NCI-H146 treated with DMSO at 0.1 percent for 48 hours (cell line): Measurements from ENCODE around the gene C16orf54.
A peak's percentile ranks its signal among the peaks of the same experiment; 100 is the strongest.
"Not testable (repeated sequence)": the region's sequence is repeated elsewhere in the genome, so short reads cannot be mapped to it uniquely, and the experiment has no call there.

Source experiments
- DNase-seq: peaks from one replicate; lab custom pipeline; 2025; ENCODE audit not compliant: unreplicated experiment; lab: John Stamatoyannopoulos, UW

Gene C16orf54

GRCh38 chr16:29769507-29769906 is 23.7 kb upstream of the C16orf54 start:
- DNase-seq: no peak

- DNase-seq: no peak
Measured at GRCh38 chr16:29767062-29767461, 21.3 kb upstream of the C16orf54 start.

DNA sequence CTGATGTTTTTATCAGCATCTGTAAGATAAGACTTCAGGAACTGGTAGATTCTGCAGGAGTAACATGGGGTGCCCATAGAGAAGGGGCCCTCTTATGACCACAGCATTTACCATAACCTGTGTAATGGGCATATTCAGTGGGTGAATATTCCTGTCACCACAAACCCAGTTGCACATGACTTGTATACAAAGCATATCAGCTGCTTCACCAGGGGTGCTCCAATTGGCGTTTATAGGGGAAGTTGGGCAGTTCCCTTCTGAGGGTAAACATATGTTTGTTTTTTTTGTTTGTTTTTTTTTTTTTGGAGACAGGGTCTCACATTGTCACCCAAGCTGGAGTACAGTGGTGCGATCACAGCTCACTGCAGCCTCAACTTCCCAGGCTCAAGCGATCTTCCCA is 20.8 kb upstream of the C16orf54 start:
- no peak for DNase-seq

GRCh38 chr16:29765167-29766032 is 19.6 kb upstream of the C16orf54 start:
- peak; percentile 99 for DNase-seq

DNA sequence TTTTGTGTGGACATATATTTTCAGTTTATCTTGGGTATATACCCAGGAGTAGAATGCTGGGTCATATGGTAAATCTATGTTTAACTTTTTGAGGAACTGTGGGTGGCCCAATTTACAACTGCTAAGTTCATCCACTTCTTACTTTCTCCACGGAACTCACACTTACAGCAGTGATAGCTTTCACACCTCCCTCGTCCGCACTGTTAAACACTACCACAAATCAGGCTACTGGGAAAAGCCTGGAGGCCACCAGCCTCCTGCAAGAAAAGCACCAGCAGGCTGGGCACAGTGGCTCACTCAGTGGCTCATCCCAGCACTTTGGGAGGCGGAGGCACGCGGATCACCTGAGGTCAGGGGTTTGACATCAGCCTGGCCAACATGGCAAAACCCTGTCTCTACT is 17.5 kb upstream of the C16orf54 start:
- no peak for DNase-seq

GRCh38 chr16:29761882-29762281 is 16.1 kb upstream of the C16orf54 start:
- DNase-seq: no peak

DNA sequence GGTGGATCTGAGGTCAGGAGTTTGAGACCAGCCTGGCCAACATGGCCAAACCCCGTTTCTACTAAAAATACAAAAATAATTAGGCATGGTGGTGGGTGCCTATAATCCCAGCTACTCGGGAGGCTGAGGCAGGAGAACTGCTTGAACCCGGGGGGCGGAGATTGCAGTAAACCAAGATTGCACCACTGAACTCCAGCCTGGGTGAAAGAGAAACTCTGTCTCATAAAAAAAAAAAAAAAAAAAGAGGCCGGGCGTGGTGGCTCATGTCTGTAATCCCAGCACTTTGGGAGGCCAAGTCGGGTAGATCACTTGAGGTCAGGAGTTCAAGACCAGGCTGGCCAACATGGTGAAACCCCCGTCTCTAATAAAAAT is 15.5 kb upstream of the C16orf54 start:
- DNase-seq: not testable (repeated sequence)

- no peak for DNase-seq
Measured at GRCh38 chr16:29760567-29761279, 14.9 kb upstream of the C16orf54 start.

DNA sequence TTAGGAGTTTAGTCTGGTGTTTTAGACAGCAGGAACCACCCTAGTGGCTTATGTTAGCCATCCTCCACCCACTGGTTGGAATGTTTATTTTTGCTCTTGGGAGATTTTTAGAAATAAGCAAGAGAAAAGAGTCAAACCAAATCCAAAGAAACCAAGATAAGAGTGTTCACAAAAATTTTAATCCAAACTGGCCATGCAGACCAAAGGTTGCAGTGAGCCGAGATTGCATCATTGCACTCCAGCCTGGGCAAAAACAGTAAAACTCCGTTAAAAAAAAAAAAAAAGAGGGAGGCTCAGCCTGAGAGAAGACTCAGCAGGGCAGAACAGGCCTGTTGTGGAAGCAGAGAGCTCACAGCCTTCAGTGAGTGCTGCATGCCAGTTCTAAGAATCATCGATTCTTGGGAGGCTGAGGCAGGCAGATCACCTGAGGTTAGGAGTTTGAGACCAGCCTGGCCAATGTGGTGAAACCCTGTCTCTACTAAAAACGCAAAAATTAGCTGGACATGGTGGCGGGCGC is 12.2 kb upstream of the C16orf54 start:
- no peak for DNase-seq

- DNase-seq: not testable (repeated sequence)
Measured at GRCh38 chr16:29757086-29757485, 11.3 kb upstream of the C16orf54 start.

DNA sequence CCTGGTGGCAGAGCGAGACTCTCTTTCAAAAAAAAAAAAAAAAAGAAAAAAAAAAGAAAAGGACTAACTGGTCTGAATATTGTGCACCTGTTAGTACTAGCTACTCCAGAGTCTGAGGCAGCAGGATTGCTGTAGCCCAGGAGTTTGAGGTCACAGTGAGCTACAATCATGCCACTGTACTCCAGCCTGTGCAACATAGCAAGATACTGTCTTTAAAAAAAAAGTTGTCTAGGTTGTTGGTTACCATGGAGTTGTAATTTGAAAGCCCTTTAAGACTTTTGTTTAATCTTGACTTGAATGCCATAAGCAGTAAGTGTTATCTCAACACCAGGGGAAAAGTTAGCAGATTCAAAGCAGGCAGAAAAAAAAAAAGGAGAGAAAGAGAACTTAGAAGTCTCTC is 10.9 kb upstream of the C16orf54 start:
- no peak for DNase-seq

GRCh38 chr16:29753516-29753915 is 7.7 kb upstream of the C16orf54 start:
- DNase-seq: no peak

GRCh38 chr16:29748760-29749149 is 3.0 kb upstream of the C16orf54 start:
- DNase-seq: not testable (repeated sequence)

GRCh38 chr16:29747947-29748759 is 2.4 kb upstream of the C16orf54 start:
- no peak for DNase-seq

DNA sequence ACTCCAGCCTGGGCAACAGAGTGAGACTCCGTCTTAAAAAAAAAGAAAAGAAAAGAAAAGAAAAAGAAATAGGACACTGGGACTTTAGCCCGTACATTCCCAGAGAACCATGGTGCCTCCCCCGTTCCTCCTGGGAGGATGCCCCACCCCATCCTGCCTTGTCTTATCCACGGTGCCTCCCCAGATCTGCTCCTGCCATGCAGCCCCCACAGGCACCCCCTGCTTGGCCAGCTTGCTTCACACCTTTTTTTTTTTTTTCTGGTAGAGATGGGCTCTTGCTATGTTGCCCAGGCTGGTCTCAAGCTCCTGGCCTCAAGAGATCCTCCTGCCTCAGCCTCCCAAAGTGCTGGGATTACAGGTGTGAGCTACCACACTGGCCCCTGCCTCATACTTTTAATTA is 728 bp upstream of the C16orf54 start:
- DNase-seq: not testable (repeated sequence)

DNA sequence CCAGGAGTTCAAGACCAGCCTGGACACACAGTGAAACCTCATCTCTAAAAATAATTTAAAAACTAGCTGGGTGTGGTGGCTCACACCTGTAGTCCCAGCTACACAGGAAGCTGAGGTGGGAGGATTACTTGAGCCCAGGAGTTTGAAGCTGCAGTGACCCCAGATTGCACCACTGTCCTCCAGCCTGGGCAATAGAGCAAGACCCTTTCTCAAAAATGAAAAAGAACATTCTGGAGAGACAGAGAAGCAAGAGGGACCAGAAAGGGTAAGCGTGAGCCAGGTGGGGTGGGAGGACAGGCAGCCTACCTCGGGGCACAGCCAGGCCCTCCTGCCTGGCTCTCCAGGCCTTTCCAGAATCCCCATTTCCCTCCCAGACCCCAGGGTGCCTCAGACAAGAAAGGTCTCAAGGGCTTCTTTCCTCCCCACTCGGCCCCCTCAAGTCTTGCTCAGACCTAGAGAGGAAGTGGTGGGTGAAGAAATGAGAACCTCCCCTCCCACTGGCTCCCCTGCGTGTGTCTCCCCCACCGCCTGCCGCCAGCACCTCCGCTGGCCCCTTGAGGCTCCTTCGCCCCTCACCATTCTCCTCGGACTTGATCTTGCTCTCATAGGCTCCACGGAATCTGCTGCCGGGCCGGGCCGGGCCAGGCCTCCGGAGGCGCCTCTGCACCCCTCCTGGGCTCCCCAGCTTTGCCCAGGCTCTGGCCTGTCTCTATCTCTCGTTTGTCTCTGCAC is 503 bp downstream of the C16orf54 start:
- no peak for DNase-seq

DNA sequence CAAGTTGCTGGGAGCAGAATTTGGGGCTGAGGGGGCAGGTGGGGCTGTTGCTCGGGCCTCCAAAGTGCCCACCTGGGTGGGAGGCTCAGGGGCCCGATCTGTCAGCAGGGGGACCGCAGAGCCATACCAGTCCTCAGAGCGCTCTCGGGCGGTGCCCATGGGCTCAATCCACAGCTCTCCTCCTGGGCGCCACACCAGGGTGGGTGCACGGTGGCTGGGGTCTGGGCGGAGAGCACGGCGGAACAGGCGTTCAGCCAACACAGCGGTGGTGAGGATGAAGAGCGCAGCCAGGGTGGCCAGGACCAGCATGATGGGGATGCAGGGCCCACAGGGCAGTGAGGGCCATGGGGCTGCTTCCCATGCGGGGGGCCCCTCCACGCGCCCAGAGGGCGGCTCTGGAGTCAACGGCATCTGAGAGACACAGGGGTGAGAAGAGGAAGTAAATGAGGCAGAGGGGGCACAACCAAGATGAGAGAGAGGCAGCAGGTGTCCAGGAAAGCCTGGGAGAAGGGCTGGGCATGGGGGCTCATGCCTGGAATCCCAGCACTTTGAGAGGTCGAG is 1.2 kb downstream of the C16orf54 start:
- no peak for DNase-seq

DNA sequence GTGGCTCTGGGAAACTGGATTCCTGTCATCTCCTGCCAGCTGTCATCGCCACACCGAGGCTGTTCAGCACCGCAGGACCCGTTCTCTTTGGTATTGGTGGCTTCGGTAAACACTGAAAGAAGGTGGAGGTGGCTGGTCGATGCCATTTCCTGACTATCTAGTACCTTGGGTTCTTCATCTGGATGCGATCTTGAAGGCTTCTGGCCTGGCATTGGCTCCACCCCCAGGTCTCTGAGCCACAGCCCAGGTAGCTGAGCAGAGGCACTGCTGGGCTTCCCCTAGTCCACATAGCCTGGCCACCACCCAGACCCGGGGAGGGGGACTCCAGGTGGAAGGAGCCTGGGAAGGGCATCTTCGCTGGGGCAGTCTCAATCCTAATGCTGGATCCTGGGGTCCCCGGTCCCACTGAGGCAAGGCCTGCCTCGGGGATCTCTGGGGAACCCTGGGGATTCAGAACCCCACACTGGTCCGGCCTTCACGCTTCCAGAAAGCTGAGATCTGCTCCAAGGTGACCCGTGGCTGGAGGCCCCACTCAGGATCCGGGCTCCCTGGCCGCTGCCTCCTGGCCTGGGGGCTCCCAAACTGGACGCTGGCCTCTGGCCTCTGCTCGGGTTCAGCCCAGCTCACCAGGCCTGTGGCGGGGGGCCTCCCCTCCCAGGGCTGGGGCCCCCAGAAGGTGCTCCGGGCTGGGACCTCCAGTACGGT is 1.8 kb downstream of the C16orf54 start:
- no peak for DNase-seq

GRCh38 chr16:29743475-29743826 is 2.3 kb downstream of the C16orf54 start:
- no peak for DNase-seq
